Stimulated activated CD4-positive, alpha-beta T cell treated with anti-CD3 and anti-CD28 coated beads, Interleukin-4, amount 100 ng/mL, for 1 hour (primary cell): ENCODE data around the gene OR8B12.

Experiments used
- DNase-seq: peaks from one replicate; pipeline ENCODE4 v3.0.0-alpha.2; 2020

The OR8B12 gene, protein sequence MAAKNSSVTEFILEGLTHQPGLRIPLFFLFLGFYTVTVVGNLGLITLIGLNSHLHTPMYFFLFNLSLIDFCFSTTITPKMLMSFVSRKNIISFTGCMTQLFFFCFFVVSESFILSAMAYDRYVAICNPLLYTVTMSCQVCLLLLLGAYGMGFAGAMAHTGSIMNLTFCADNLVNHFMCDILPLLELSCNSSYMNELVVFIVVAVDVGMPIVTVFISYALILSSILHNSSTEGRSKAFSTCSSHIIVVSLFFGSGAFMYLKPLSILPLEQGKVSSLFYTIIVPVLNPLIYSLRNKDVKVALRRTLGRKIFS

DNA sequence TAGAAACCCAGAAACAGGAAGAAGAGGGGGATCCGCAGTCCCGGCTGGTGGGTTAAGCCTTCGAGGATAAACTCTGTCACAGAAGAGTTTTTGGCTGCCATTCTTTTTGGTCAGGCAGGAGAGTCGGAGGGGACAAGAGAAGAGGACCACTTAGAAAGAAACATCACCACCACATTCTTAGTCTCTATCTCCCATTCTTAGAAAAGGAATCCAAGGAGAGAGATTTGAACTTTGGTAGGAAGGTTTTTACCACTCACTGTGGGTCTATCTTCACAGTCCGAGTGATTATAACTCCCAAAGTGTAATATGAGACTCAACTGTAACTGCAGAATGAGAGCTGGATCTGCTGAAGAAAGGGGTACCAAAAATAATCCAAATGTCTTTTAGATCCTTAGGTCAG is at the start of gene OR8B12:
Gene OR8B12 (minus strand): TSS at position 101 of the 400 bp plus-strand sequence. CDS start 0 bp downstream, at position 101.
- no peak for DNase-seq

DNA sequence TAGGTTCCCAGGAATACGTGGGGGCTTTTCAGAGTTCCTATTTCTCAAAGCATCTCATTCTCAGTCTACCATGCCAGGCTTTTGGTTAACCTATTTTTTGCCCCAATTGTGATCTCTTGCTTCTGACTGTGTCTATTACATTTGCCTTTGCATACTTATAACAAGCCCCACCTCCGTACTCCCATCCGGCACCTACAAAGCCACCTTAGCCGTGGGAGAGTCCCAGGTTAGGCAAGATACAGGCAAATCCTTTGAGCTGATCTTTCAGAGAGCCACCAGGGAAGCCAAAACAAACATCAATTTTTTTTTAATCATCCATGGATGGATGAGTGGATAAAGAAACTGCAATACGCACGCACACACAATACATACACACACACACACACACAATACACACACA is 49.2 kb upstream of the OR8B12 start:
- no peak for DNase-seq

DNA sequence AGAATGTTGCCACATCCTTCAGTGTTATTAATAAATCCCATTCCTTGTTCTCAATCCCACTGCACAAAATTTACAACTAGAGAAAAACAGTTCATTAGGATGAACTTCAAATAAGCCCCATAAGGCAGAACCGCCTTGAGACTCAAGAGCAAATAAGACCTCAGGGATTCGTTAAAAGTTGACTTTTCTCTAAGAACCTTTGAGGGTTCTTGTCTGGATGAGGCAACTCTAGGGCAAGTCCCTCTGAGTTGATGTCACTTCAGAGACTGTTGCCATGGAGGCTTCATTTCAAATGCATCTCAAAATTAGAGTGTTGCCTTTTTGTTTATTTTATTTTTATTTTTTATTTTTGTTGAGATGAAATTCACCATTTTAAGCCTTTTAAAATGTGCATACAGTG is 48.0 kb upstream of the OR8B12 start:
- no peak for DNase-seq

DNA sequence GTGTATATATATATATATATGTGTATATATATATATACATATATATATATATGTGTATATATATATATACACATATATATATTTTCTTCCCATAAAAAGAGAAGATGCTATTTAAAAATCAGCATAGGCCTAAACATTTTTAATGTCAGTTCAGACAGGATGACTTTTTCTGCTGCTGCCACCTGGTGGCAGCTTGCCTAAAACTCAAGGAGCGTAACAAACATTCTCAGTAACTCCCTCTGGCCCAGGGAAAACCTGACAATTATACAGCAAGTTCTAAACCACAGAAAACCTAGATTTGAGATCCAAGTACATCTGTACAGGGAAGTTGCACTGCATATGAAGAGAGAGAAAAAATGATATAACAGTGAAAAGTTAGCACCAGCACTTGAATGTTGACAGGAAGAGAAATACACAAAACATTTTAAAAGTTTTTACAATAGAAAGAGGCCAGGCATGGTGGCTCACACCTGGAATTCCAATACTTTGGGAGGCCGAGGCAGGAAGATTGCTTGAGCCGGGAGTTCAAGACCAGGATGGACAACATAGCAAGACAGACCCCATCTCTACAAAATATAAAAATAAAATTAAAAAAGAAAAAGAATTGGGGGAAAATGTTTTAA is 42.9 kb upstream of the OR8B12 start:
- peak; percentile 49 for DNase-seq

DNA sequence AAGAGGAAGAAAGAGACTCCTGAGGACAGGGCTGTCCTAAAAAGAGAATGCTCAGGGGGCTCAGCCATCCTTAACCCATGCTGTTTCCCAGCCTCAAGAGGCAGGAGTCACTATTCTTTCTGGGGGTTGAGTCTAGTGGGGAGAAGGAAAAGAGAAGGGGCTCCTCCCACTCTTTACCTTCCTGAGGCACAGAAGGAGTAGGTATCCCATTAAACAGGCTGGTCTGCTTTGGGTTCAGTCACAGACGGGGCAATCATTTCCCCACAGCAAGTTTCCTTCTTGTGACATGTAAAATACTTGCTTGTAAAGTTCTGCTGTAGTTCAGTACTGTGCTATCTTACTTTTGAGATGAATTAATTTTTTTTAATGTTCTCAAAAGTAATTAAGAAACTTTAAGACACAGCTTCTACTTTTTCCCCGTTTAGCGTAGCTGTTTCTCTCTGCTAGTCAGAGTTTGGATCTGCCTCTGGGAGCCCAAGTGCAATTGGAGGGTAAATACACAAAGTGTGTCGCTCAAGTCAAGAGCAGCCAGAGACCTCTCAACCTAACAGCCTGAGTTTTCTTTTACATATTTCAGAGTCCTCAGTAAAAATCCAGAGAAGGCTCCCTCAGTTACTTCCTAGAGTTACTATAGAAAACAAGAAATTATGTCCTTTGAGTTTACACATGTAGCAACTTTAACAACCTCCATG is 41.4 kb upstream of the OR8B12 start:
- no peak for DNase-seq

DNA sequence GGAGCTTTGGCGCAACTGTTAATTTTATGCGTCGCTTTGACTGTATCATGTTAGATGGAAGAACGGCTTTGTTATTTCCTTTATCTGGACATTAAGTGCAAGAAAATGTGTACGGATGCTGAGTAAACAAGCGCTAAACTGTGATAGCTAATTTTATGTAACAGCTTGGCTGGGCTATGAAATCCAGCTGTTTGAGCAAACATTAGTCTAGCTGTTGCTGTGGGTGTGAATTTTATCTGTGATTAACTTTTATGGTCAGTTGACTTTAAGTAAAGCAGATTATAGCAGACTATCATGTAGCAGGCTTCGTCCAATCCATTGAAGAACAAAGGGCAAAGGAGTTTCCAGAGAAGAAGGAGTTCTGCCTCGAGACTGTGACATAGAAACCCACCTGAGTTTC is 40.3 kb upstream of the OR8B12 start:
- no peak for DNase-seq

DNA sequence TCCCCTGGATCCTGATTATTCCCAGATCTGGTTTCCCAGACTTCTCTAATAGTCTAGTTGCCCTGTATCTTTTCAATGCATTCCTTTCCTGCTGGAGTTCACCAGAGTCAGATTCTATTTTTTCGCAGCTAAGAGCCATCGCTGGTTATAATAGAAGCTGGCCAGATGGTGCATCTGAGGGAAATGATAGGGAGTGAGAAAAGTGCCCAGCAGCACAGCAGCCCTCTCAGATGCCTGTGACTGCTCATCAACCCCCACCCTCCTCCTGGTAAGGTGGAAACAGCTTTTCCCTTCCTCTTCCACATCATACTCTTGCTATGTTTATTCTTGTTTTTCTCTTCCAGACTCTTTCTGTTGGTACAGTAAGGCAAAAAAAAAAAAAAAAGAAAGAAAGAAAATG is 39.1 kb upstream of the OR8B12 start:
- DNase-seq = no peak

DNA sequence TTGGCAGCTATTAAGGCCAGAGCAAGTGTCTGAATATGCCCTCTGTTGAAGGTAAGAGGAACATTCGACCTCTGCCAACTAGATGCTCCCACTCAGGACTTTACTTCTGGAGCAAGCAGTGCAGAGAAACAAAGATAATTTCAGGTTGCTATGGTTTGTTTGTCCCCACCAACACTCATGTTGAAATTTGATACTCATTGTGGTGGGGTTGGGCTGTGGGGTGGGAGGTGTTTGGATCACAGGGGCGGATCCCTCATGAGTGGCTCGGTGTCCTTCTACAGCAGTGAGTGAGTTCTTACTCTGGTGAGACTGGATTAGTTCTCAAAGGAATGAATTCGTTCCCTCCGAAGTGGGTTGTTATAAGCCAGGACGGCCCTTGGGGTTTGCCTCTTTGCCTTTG is 38.4 kb upstream of the OR8B12 start:
- DNase-seq = no peak

DNA sequence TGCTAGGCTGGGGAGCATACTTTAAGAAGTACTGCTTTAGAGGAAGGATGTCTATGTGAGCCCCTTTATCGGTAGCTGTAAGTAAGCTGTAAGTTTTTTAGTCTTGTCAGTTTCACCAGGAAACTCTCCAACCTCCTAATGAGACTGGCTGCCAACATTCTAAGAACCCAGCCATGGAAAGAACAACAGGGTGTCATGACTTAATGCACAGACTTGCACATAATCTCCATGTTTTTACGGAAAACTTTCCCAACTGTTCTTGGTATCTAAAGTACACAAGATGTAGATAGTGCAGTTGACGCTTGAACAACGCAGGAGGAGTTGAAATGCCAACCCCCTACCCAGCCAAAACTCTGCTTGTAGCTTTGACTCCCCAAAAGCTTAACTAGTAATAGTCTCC is 35.3 kb upstream of the OR8B12 start:
- no peak for DNase-seq

DNA sequence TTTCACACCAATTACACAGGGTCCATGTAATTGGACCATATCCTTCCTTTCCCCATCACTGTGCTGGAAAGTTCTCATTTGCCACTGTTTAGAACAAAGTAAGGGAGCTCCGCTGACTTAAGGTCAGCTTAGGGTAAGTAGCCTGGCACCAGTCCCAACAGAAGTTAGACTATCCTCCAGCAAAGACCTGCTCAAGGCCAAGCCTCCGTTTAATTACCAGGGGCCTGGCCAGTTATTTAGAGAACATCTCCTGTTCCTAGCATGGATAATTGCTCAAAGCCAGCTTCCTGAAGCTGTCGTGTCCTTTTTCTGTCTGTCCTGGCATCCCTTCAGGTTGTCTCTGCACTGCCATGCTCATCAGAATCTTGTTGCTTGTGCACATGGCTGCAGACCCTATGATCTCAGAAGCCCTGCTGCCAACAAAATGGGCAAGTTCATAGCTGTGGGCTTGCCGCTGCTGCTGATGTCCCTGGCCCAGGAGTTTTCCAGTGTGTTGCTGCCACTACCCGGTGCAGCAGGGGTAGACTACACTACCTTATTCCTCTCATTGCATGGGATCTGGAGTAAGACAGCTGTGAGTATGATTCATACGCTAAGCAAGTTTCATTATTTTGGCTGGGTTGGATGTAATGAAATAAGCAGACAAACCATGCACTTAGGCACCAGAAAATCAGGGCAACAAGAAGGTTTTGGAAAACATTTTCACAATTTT is 34.4 kb upstream of the OR8B12 start:
- DNase-seq = no peak

DNA sequence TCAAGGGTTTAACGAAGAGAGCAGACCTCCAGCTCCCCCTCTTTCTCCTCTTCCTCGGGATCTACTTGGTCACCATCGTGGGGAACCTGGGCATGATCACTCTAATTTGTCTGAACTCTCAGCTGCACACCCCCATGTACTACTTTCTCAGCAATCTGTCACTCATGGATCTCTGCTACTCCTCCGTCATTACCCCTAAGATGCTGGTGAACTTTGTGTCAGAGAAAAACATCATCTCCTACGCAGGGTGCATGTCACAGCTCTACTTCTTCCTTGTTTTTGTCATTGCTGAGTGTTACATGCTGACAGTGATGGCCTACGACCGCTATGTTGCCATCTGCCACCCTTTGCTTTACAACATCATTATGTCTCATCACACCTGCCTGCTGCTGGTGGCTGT is 26.7 kb upstream of the OR8B12 start:
- DNase-seq = no peak

DNA sequence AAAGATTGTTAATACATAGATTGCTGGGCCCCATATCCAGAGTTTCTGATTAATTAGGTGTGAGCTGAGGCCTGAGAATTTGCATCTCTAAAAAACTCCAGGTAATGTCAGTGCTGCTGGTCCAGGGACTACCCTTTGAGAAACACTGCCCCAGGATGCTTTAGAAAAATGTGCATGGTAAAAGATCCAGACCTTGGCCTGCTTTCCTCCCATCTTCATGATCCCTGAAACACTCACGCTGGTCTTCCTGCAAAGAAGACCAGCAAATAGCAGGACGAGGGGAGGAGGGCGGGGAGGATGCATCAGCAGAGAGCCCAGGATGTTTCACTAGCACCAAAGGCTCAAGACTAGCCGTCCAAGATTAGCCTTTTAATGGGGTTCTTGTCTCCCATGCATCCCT is 26.2 kb upstream of the OR8B12 start, which contains the start of gene OR8A1:
Gene OR8A1 (plus strand): TSS at position 301 of the 400 bp plus-strand sequence. CDS start 123 bp downstream, outside the sequence.
- no peak for DNase-seq

DNA sequence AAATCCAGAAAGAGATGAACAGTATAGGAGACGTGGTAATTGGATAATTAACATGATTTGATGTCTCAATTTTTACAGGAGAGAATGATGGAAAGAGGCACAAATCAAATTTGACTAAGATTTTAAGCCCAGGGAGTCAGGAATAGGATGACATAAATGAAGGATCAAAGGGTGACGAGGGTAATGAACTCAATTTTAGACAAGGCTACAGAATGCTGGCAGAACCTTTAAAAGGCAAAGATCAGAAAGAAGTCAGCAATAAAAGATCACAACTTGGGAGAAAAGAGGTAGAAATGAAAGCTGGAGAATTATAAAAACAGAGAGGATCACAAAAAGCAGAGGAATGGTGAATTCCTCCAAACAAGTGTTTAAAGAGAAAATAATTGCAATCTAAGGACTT is 13.4 kb upstream of the OR8B12 start:
- no peak for DNase-seq

DNA sequence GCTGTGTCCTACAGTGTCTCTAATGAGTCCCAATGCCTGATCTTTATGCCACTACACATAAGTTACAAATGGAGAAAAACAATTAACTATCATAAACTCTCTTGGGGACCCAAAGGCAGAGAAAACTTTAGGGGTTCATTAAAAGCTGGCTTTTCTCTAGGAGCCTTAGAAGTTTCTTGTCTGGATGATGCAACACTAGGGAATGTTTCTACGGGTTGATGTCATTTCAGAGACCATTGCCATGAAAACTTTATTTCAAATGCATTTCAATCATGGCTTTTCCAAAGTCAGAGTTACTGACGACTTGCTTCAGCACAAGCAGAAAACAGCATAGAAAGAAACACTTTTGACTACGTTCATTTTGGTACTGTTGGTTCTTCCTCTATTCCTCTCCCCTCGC is 8.5 kb upstream of the OR8B12 start:
- DNase-seq = no peak

DNA sequence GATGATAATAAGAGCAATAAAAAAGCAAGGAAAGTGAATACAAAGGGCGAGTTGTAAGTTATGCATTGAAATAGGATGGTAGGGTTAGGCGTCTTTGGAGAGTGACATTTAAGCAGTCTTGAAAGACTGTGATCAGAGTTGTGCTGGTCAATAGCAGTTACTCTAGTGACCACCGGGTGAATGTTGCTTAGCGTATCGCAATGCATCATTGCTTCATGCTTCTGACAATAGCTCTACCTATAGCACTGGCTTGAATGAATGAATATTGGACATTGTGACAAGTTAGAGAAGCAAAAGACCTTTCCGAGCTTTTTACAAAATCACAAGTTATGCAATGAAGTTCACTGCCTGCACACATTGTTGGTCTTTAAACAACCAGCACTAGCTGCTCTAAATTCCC is 7.7 kb upstream of the OR8B12 start:
- no peak for DNase-seq

DNA sequence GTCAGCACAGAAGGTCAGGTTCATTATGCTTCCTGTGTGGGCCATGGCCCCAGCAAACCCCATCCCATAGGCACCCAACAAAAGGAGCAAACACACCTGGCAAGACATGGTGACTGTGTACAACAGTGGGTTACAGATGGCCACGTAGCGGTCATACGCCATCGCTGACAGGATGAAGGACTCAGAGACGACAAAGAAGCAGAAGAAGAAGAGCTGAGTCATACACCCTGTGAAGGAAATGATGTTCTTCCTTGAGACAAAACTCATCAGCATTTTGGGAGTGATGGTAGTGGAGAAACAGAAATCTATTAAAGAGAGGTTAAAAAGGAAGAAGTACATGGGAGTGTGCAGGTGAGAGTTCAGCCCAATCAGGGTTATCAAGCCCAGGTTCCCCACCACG is 309 bp downstream of the OR8B12 start:
- DNase-seq = no peak

DNA sequence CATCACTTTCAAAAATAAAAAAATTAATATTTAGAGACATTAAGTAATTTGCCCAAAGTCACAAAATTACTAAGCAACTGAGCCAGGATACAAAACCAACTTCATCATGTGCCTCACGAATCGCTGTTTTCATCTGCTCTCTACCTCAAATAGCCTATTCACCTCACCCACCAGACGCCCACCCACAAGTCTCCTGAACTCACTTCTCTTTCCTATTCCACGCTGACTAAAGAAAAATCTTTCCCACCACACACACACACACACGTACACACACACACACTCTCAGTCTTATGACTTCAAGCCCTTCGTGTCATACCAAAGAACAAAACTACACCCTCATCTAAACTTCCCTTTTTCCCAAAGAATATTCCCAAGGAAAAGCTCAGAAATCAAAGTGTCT is 2.2 kb downstream of the OR8B12 start:
- no peak for DNase-seq

DNA sequence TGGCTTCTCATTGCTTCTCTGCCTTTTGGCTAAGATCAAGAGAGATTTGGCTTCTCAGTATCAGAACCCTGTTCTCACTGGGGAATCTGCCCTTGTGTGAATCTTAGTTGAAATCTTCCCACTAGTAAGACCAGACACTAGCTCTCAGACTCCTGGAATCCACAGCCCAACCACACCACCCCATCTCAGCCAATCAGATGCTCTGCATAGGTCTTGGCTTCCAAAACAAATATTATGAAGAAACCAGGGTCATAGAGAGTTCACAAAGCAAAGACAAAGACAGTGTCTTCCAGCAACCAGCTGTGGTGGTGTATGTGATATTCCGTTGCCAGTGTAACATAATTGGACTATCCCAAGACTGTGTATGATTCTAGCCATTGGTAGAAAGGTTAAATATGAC is 5.4 kb downstream of the OR8B12 start:
- DNase-seq = no peak

DNA sequence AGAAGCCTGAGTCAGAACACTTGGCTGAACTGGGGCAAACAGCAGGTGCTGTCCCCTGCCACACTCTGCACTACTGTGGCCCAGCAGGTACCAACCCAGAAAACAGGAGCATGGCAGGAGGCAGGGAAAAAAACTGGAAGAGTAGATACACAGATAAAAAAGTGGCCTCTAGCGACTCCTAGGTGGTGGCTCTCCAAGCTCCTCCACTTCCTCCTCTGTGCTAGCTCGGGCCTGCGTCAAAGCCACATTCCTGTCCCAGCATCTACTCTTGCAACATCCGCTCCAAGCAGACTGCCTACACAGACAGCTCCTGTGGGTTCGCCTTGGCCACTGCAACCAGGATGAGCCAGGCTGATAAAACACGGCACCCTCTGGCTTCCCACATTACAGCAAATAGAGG is 6.9 kb downstream of the OR8B12 start:
- DNase-seq = no peak

DNA sequence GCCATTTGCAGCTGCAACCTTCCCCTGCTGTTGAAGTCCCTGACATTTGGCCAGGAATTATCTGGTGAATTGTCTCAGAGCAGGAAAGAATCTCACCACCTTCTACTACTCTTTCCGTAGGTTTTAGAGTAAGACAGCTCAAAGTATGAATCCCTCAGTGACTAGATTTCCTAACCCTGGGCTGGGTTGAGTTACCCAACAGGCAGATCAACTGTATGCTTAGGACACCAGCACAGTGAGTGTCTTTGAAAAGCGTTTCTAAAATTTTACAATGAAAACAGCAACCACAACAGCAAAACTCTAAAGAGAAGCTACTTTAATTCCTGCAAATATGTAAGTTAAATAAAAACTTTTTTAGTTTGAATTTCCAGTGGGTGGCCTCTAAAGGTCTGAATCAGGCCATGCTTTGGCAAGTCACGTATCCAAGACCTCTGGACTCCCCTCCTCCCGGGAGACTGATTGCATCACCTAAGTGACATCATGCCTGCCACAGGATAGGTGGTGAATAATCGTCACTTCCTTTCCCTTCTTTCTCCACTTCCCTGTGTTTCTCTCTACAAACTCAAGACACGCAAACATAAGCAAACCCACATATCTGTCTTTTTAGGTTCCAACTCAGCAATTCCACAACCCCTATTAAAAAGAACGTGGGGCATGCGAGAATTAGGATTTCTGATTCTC is 7.8 kb downstream of the OR8B12 start:
- no peak for DNase-seq

DNA sequence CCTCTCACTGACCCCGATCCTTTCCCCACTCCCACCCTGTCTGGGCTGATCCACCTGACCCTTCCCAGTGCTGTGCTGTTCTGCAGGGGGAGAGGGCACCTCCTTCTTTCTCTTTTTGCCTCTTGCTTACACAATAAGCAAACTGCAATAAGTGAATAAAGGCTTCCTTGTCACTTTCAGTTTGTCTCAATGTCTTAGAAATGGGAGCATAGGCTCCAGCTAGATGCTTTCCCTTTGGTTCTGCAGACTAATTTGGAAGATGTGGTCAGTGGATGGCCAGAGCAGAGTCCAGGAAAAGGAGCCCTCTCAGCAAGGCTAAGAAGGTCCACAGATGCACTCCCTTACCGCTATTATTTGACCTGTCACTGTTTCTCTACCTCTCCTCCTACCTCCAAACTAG is 9.4 kb downstream of the OR8B12 start:
- no peak for DNase-seq

DNA sequence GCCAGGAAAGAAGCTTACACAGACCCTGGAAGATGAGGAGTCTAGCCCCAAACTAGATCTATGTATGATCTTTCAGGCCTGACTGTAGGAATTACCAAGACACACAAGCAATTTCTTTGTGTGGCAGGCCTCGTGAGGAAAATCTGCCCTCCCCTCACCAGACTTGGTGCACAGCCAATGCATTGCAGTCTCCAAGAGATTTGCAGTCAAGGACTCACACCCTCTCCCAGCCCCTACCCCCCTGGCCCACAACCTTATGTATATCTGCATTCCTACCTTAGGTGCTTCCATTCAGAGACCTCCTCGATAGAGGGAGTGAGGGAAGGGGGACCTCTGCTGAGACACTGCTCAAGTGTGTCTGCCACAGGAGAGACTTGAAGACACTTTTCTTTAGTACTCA is 9.8 kb downstream of the OR8B12 start:
- DNase-seq = no peak

DNA sequence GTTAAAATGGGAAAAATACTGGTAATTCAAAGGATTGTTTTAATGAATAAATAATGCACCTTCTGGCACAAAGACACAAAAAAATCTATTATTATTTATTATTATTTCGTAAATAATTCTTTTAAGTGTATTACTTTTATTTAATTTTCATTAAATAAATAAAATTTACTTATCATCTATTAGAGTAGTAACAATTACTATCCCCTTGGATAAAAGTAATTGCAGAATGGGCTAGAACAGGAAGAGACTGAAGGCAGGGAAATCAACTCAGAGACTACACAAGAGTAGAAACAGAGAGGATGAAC is 23.0 kb downstream of the OR8B12 start:
- no peak for DNase-seq
